Uterus (tissue), 2 donors: ENCODE results near the gene GSN.
A peak's percentile ranks its signal among the peaks of the same experiment; 100 is the strongest.

ENCODE experiments used
- CTCF ChIP-seq, 4 experiments: fragments of 200-600 bp in 2 of 4; fragments of 450-650 bp in 2 of 4; sonication (generic) in 2 of 4; IDR thresholded peaks; one replicate each; pipeline ENCODE4 v1.5.1; 2016 to 2019; ENCODE audit warnings: antibody characterized with exemption in 4 of 4, mild to moderate bottlenecking in 2 of 4, moderate library complexity in 1 of 4
- POLR2A ChIP-seq, 2 donors: fragments of 450-650 bp; IDR thresholded peaks; one replicate each; pipeline ENCODE4 v1.6.1; 2016; ENCODE audit warnings: antibody characterized with exemption in 2 of 2, mild to moderate bottlenecking in 1 of 2, moderate library complexity in 1 of 2

- no peak for TF ChIP-seq CTCF (IDR thresholded peaks at IDR 0.05)
- TF ChIP-seq POLR2A (IDR thresholded peaks at IDR 0.05): peak; percentile 44 to 50
Observed at GRCh38 chr9:121298689-121299466, 30.9 kb downstream of the GSN start.
